ENCODE results near the gene CXCL1.
"Not testable (repeated sequence)": the region's sequence is repeated elsewhere in the genome, so short reads cannot be mapped to it uniquely, and the experiment has no call there.

Gene CXCL1

GRCh38 chr4:73885574-73886267 is 16.5 kb downstream of the CXCL1 start:
- DNase-seq, result no peak

GRCh38 chr4:73891326-73891725 is 22.1 kb downstream of the CXCL1 start:
- DNase-seq, result no peak

GRCh38 chr4:73891739-73892405 is 22.7 kb downstream of the CXCL1 start:
- DNase-seq, result no peak

- no peak for DNase-seq
Observed at GRCh38 chr4:73892966-73893365, 23.8 kb downstream of the CXCL1 start.

GRCh38 chr4:73894001-73894400 is 24.8 kb downstream of the CXCL1 start:
- no peak for DNase-seq

GRCh38 chr4:73895201-73896175 is 26.3 kb downstream of the CXCL1 start:
- DNase-seq, result no peak

GRCh38 chr4:73896416-73896815 is 27.2 kb downstream of the CXCL1 start:
- DNase-seq, result no peak

- DNase-seq, result no peak
Observed at GRCh38 chr4:73897380-73898136, 28.4 kb downstream of the CXCL1 start.

- DNase-seq, result not testable (repeated sequence)
Observed at GRCh38 chr4:73899338-73899737, 30.1 kb downstream of the CXCL1 start.

GRCh38 chr4:73901031-73901430 is 31.8 kb downstream of the CXCL1 start:
- DNase-seq, result no peak

GRCh38 chr4:73902038-73902637 is 32.9 kb downstream of the CXCL1 start:
- no peak for DNase-seq

- no peak for DNase-seq
Observed at GRCh38 chr4:73902817-73903547, 33.8 kb downstream of the CXCL1 start.

- no peak for DNase-seq
Observed at GRCh38 chr4:73904491-73904890, 35.3 kb downstream of the CXCL1 start.

- DNase-seq, result no peak
Observed at GRCh38 chr4:73908965-73909364, 39.8 kb downstream of the CXCL1 start.

- no peak for DNase-seq
Observed at GRCh38 chr4:73911746-73912145, 42.6 kb downstream of the CXCL1 start.

GRCh38 chr4:73912191-73912590 is 43.0 kb downstream of the CXCL1 start:
- no peak for DNase-seq

GRCh38 chr4:73914071-73914470 is 44.9 kb downstream of the CXCL1 start:
- DNase-seq, result no peak

GRCh38 chr4:73916172-73916925 is 47.2 kb downstream of the CXCL1 start:
- no peak for DNase-seq

- no peak for DNase-seq
Observed at GRCh38 chr4:73917081-73917501, 47.9 kb downstream of the CXCL1 start.

GRCh38 chr4:73918058-73918457 is 48.9 kb downstream of the CXCL1 start:
- DNase-seq, result no peak

GRCh38 chr4:73919691-73920090 is 50.5 kb downstream of the CXCL1 start:
- DNase-seq, result no peak

Data from activated CD4-positive, alpha-beta T cell treated with anti-CD3 and anti-CD28 coated beads, Interleukin-2, amount 50 U/mL, for 16 hours (primary cell).